Hippocampal formation (tissue), 2 donors: Measurements from ENCODE around the gene SLPI.

ENCODE experiments used
- DNase-seq, 2 donors: peaks; one replicate each; lab custom pipeline; 2025; lab: John Stamatoyannopoulos, UW

SLPI gene

DNA sequence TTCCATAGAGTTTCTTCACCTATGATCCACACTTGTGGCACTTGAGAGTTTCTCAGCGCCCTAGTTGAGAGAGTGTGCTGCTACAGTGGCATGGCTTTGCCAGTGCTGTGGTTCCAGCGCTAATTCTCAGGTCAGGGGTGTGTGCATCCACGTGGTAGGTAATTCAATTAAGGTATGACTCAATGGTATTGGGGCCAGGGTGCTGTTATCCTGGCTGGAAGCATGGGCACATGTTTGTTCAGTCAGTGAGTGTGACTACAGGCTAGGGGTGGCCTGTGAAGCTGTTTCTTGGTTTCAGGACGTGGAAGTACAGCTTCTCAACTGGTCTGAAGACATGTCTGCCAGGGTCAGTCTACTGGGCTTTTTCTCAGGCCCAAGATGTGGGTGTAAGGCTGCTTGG, 36.2 kb downstream of the SLPI start:
- DNase-seq: no peak

DNA sequence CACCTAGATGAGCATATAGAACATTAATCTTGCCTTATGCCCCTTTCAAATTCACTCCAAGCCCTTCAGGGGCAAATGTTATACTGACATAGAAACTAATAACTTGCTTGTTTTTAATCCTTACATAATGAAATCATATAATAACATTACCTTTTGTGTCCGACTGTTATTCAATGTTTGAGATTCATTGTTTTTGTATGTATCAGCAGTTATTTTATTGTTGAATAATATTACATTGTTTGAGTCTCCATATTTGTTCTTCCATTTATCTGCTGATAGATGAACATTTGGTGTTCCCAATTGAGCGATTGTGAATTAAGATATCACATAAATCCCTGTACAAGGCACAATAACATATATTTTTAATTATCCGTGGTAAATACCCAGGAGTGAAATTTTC, 41.5 kb downstream of the SLPI start:
- DNase-seq: no peak

DNA sequence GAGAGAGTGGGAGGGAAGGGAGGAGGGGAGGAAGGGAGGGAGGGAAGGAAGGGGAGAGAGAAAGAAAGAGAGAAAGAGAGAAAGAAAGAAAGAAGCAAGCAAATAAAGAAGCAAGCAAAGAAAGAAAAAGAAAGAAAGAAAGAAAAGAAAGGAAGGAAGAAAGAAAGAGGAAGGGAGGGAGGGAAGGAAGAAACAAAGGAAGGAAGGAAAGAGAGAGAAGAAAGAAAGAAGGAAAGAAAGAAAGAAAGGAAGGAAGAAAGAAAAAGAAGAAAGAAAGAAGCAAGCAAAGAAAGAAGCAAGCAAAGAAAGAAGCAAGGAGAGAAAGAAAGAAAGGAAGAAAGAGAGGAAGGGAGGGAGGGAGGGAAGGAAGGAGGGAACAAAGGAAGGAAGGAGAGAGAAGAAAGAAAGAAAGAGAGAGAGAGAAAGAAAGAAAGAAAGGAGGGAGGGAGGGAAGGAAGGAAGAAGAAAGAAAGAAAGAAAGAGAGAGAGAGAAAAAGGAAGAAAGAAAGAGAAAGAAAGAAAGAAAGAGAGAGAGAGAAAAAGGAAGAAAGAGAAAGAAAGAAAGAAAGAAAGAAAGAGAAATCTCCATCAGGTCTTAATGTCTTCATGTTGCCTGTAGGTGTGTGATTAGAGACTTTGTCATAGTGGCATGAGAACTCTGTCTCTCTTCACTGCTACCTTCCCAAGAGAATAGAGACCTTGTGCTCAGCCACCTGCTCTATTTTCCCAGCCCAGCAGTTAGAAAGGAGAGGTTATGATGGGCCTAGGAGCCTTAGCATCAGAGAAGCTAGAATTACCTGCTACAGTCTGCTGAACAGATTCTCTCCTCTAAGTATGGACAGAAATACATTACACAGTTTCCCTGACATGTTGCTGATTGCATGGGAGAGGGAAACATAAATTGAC, 42.5 kb downstream of the SLPI start:
- no peak for DNase-seq

DNA sequence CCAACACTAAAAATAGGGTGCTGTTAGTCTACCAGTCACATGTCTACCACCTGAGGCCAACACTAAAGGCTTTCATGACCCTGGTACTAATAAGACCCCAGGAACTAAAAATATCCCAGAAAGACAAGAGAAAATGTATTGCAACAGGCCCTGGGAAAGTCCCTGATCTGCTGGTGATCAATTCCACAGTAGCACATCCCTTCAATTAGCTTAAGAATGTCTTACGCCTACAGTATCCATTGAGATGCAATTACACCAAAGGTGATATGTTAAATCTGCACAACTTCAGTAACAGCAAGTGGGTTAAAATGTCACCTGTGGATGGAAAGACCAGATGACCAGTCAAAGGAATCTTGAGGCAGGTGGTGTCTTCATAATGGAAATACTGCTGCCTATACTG, 44.4 kb downstream of the SLPI start:
- no peak for DNase-seq

DNA sequence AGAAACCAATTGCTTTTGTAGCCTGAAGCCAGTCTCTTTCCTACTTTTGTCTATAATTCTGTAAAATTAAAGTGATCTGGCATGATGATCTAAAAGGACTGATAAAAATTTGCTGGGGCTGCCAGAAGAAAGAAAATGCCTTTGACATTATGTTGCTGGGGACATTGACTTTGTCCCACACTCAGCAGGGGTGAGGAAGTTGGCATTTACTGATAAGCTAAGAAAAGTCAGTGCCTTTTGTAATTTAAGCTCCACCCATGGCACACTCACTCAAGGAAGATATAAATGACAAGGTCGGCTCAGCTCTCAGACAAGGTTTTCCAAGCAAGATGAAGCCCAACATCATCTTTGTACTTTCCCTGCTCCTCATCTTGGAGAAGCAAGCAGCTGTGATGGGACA, 47.6 kb downstream of the SLPI start, which contains the start of gene SEMG1:
Gene SEMG1, plus strand, starts transcription at position 309 of the 400 bp plus-strand sequence. Its CDS starts 21 bp downstream, at position 330.
- DNase-seq: no peak
